ENCODE measurements around the gene FRS2. TPM values are rescaled to one million over a fixed set of nuclear protein-coding genes. Genes with fewer than 3 reads are reported as not detected.

FRS2 gene
- total and polyA plus RNA-seq, 2 donors, result 8.4 to 15.9 TPM

GRCh38 chr12:69508091-69508490, 37.9 kb downstream of the FRS2 start:
- no peaks in the 10 kb centered on the region for H3K9me3 ChIP-seq (ENCODE audit: control insufficient read depth in 2 of 2, insufficient read depth in 1 of 2, low read length in 1 of 2)
- WGBS, result 96% methylated on average over 1 of the region's 1 CpG
- H3K4me3 ChIP-seq (ENCODE audit: low read length in 2 of 2), result no peak overlapping the region
- no peaks in the 10 kb centered on the region for H3K27me3 ChIP-seq (ENCODE audit: control insufficient read depth in 2 of 2, insufficient read depth in 1 of 2, low read length in 1 of 2)
- H3K4me1 ChIP-seq (ENCODE audit: control insufficient read depth in 2 of 2, insufficient read depth in 2 of 2, low read length in 2 of 2), result peaks cover 0 to 4% of the 10 kb centered on the region in 2 donors
- no peak overlapping the region for H3K27ac ChIP-seq (ENCODE audit: low read depth in 1 of 2, low read length in 1 of 2)
- no peaks in the 10 kb centered on the region for H3K36me3 ChIP-seq (ENCODE audit: control insufficient read depth in 2 of 2, insufficient read depth in 2 of 2, low read length in 1 of 2)
- no peak for DNase-seq (ENCODE audit: low read depth in 6 of 9, low spot score in 9 of 9)

DNA sequence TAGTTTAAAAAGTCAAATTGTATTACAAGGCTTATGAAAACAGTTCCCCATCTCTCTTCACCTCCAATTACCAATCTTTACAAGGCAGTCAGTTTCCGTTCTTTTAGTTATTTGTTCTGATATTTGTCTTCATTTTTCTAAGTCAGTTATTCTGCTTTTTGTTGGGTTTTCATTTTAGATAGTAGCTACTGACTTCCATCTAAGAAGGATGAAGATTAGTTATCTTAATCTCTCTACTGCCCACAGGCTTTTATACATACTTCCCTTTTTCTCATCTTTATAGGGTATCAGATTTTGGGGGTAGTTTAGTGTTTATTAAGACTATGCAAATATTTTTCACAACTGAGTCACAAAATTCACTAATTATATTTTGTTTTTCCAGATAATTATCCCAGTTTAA, 38.4 kb downstream of the FRS2 start:
- DNase-seq (ENCODE audit: low read depth in 6 of 9, low spot score in 9 of 9), result no peak
- no peaks in the 10 kb centered on the region for H3K36me3 ChIP-seq (ENCODE audit: control insufficient read depth in 2 of 2, insufficient read depth in 2 of 2, low read length in 1 of 2)
- H3K9me3 ChIP-seq (ENCODE audit: control insufficient read depth in 2 of 2, insufficient read depth in 1 of 2, low read length in 1 of 2), result no peaks in the 10 kb centered on the region
- H3K4me1 ChIP-seq (ENCODE audit: control insufficient read depth in 2 of 2, insufficient read depth in 2 of 2, low read length in 2 of 2), result peaks cover 0 to 4% of the 10 kb centered on the region in 2 donors
- 99% methylated on average over 1 of the region's 1 CpG for WGBS
- H3K4me3 ChIP-seq (ENCODE audit: low read length in 2 of 2), result no peak overlapping the region
- no peaks in the 10 kb centered on the region for H3K27me3 ChIP-seq (ENCODE audit: control insufficient read depth in 2 of 2, insufficient read depth in 1 of 2, low read length in 1 of 2)
- H3K27ac ChIP-seq (ENCODE audit: low read depth in 1 of 2, low read length in 1 of 2), result no peak overlapping the region

DNA sequence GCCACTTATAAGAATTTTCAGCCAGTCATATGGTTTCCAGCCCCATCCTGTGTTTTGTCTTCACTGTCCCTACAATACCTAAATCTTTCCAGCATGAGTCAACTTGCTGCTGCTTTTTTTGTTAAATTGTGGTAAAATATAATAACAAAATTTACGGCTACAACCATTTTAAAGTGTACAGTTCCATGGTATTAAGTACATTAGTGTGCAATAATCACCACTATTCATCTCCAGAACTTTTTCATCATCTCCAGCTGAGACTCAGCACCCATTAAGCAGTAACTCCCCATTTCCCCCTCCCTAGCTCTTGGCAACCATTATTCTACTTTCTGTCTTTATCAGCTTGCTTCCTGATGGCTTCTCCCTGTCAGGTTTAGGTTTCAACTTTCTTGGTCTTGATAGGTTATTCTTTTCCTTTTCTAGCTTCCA, 39.1 kb downstream of the FRS2 start:
- WGBS, result 94% methylated on average over 1 of the region's 1 CpG
- Histone ChIP-seq H3K9me3 (ENCODE audit: control insufficient read depth in 2 of 2, insufficient read depth in 1 of 2, low read length in 1 of 2) (no peaks in the 10 kb centered on the region), H3K36me3 (ENCODE audit: control insufficient read depth in 2 of 2, insufficient read depth in 2 of 2, low read length in 1 of 2) (no peaks in the 10 kb centered on the region), H3K4me1 (ENCODE audit: control insufficient read depth in 2 of 2, insufficient read depth in 2 of 2, low read length in 2 of 2) (peaks cover 0 to 4% of the 10 kb centered on the region in 2 donors), H3K27ac (ENCODE audit: low read depth in 1 of 2, low read length in 1 of 2) (no peak overlapping the region), H3K4me3 (ENCODE audit: low read length in 2 of 2) (no peak overlapping the region), H3K27me3 (ENCODE audit: control insufficient read depth in 2 of 2, insufficient read depth in 1 of 2, low read length in 1 of 2) (no peaks in the 10 kb centered on the region)
- DNase-seq (ENCODE audit: low read depth in 6 of 9, low spot score in 9 of 9), result no peak

DNA sequence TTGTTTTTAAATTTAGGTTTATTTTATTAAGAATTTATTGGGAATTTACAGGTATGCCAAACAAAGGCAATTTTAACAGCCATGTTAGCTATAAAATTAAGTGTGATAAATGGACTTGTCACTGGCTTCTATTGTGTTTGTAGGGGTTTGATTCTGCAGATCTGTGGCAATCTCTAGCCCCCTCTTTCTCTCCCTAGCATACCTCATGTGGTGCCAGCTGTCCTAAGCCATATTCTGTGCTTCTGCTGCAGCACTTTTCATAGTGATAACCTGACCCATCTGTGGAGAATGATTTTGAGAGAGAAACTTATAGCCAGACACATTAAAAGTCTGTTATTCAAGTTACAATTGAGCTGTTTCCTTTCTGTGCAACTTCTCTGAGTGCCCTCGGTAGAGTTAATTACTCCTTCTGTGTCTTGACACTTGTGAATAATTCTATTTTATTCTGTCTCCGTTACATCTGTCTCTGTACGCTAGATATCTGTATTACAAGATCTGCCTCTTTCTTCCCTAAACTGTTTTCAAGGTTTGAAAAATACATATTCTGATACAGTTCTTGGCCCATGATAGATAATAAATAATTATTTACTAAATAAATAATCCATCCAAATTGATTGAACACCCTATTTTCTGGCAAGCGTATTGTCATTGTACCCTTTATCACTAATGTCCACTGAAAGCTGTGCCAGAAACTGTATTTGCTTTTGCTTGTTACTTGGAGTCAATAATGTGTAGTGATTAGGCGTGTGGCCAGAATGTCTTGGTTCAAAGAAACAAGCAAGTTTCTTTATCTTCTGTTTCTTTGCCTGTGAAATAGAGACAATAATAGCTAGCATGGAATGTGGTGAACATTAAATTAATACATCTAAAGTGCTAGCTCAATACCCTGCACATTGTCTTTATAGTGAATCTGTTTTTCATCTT, 40.0 kb downstream of the FRS2 start:
- no peaks in the 10 kb centered on the region for H3K27me3 ChIP-seq (ENCODE audit: control insufficient read depth in 2 of 2, insufficient read depth in 1 of 2, low read length in 1 of 2)
- H3K9me3 ChIP-seq (ENCODE audit: control insufficient read depth in 2 of 2, insufficient read depth in 1 of 2, low read length in 1 of 2), result no peaks in the 10 kb centered on the region
- H3K4me3 ChIP-seq (ENCODE audit: low read length in 2 of 2), result no peak overlapping the region
- no peak for DNase-seq (ENCODE audit: low read depth in 6 of 9, low spot score in 9 of 9)
- H3K36me3 ChIP-seq (ENCODE audit: control insufficient read depth in 2 of 2, insufficient read depth in 2 of 2, low read length in 1 of 2), result no peaks in the 10 kb centered on the region
- peaks cover 0 to 4% of the 10 kb centered on the region in 2 donors for H3K4me1 ChIP-seq (ENCODE audit: control insufficient read depth in 2 of 2, insufficient read depth in 2 of 2, low read length in 2 of 2)
- 93% methylated on average over 5 of the region's 5 CpGs for WGBS
- no peak overlapping the region for H3K27ac ChIP-seq (ENCODE audit: low read depth in 1 of 2, low read length in 1 of 2)

DNA sequence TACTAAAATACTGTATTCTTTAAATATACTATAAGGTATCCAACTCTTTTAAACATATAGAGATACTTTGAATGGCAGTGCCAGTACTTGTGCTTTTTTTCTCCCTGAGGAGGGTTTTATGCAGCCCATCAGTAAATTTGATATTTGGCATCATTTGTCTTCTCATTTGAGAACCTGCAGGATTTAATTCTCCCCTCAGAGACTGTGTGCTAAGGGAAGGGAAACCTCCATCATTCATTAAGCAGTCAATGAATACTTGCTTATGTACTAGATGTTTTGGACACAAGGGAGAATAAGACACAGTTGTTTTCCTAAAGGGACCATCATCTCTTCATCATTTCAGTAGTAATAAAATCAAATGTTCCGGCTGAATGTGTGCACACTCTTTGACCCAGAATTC, 40.8 kb downstream of the FRS2 start:
- no peaks in the 10 kb centered on the region for H3K36me3 ChIP-seq (ENCODE audit: control insufficient read depth in 2 of 2, insufficient read depth in 2 of 2, low read length in 1 of 2)
- no peak for DNase-seq (ENCODE audit: low read depth in 6 of 9, low spot score in 9 of 9)
- no peaks in the 10 kb centered on the region for H3K27me3 ChIP-seq (ENCODE audit: control insufficient read depth in 2 of 2, insufficient read depth in 1 of 2, low read length in 1 of 2)
- peaks cover 0 to 4% of the 10 kb centered on the region in 2 donors for H3K4me1 ChIP-seq (ENCODE audit: control insufficient read depth in 2 of 2, insufficient read depth in 2 of 2, low read length in 2 of 2)
- WGBS, result 96% methylated on average over 1 of the region's 1 CpG
- no peak overlapping the region for H3K27ac ChIP-seq (ENCODE audit: low read depth in 1 of 2, low read length in 1 of 2)
- H3K9me3 ChIP-seq (ENCODE audit: control insufficient read depth in 2 of 2, insufficient read depth in 1 of 2, low read length in 1 of 2), result no peaks in the 10 kb centered on the region
- no peak overlapping the region for H3K4me3 ChIP-seq (ENCODE audit: low read length in 2 of 2)

- DNase-seq (ENCODE audit: low read depth in 6 of 9, low spot score in 9 of 9), result peak in 3 of 9 donors; percentile 18 to 48 (median 26)
- H3K4me1 ChIP-seq (ENCODE audit: control insufficient read depth in 2 of 2, insufficient read depth in 2 of 2, low read length in 2 of 2), result peaks cover 0 to 4% of the 10 kb centered on the region in 2 donors
- WGBS, result 82% methylated on average over 6 of the region's 6 CpGs
Measured at GRCh38 chr12:69511469-69512267, 41.5 kb downstream of the FRS2 start.

DNA sequence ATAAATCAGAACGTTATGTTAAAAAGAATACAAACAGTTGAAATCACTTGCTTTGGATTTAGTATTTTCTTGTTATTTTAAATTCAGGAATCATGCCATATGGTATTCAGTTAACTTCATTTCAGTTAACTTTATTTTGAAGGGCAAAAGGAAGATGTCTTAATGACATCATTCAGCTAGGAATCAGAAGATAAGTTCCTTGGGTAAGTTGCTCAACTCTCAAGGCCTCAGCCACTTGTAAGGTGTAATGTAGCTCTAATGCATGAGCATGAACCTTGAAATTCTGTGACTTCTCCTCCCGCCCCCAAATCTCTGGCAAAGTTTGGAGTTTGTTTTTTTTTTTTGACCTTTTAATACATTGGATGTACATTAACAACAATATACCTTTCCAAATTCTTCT, 42.6 kb downstream of the FRS2 start:
- DNase-seq (ENCODE audit: low read depth in 6 of 9, low spot score in 9 of 9), result no peak
- Histone ChIP-seq H3K4me1 (ENCODE audit: control insufficient read depth in 2 of 2, insufficient read depth in 2 of 2, low read length in 2 of 2) (peaks cover 0 to 4% of the 10 kb centered on the region in 2 donors), H3K27me3 (ENCODE audit: control insufficient read depth in 2 of 2, insufficient read depth in 1 of 2, low read length in 1 of 2) (no peaks in the 10 kb centered on the region), H3K4me3 (ENCODE audit: low read length in 2 of 2) (no peak overlapping the region), H3K9me3 (ENCODE audit: control insufficient read depth in 2 of 2, insufficient read depth in 1 of 2, low read length in 1 of 2) (no peaks in the 10 kb centered on the region), H3K27ac (ENCODE audit: low read depth in 1 of 2, low read length in 1 of 2) (no peak overlapping the region), H3K36me3 (ENCODE audit: control insufficient read depth in 2 of 2, insufficient read depth in 2 of 2, low read length in 1 of 2) (no peaks in the 10 kb centered on the region)
- WGBS, result 97% methylated on average over 2 of the region's 2 CpGs

More at GRCh38 chr12:69511469-69512267, 41.5 kb downstream of the FRS2 start:
- H3K4me3 ChIP-seq (ENCODE audit: low read length in 2 of 2), result no peak overlapping the region
- H3K27ac ChIP-seq (ENCODE audit: low read depth in 1 of 2, low read length in 1 of 2), result no peak overlapping the region
- no peaks in the 10 kb centered on the region for H3K9me3 ChIP-seq (ENCODE audit: control insufficient read depth in 2 of 2, insufficient read depth in 1 of 2, low read length in 1 of 2)
- H3K36me3 ChIP-seq (ENCODE audit: control insufficient read depth in 2 of 2, insufficient read depth in 2 of 2, low read length in 1 of 2), result no peaks in the 10 kb centered on the region
- H3K27me3 ChIP-seq (ENCODE audit: control insufficient read depth in 2 of 2, insufficient read depth in 1 of 2, low read length in 1 of 2), result no peaks in the 10 kb centered on the region

DNA sequence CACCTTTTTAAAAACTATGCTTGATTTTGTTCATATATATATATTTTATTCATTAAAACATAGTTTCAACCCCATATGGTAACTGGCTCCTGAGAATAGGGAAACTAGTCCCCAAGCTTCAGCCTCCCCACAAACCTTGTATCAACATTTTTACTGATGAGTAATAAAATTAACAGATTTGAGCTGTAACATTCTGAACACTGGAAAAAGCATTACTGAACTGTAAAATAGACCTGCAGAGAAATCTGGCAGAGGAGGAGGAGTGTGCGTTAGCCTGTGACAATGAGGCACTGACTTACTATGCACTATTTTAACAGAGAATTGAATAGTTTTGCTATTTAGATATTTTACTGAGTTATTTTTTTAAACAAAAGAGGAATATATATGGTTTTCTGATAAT, 43.1 kb downstream of the FRS2 start:
- no peak overlapping the region for H3K4me3 ChIP-seq (ENCODE audit: low read length in 2 of 2)
- H3K27me3 ChIP-seq (ENCODE audit: control insufficient read depth in 2 of 2, insufficient read depth in 1 of 2, low read length in 1 of 2), result no peaks in the 10 kb centered on the region
- H3K36me3 ChIP-seq (ENCODE audit: control insufficient read depth in 2 of 2, insufficient read depth in 2 of 2, low read length in 1 of 2), result no peaks in the 10 kb centered on the region
- H3K4me1 ChIP-seq (ENCODE audit: control insufficient read depth in 2 of 2, insufficient read depth in 2 of 2, low read length in 2 of 2), result peaks cover 0 to 4% of the 10 kb centered on the region in 2 donors
- H3K9me3 ChIP-seq (ENCODE audit: control insufficient read depth in 2 of 2, insufficient read depth in 1 of 2, low read length in 1 of 2), result no peaks in the 10 kb centered on the region
- no peak overlapping the region for H3K27ac ChIP-seq (ENCODE audit: low read depth in 1 of 2, low read length in 1 of 2)
- WGBS, result 96% methylated on average over 1 of the region's 1 CpG
- no peak for DNase-seq (ENCODE audit: low read depth in 6 of 9, low spot score in 9 of 9)

DNA sequence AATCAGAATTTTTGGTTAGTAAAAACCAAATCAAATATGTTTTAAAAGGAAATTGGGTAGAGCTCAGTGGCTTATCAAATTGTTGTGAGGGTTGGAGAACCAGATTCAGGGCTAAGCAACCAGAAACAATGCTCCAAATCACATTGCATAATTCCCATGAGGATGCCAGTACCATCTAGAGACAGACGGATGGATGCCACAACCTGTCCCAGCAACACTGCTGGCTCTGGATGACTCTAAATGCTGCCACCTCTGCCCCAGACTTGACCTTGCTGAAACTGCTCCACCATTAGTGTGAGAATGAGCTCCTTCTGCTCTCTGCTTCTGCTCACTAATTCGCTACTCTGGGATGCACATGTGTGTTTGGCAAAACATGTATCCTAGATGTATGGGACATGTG, 43.9 kb downstream of the FRS2 start:
- Histone ChIP-seq H3K4me3 (ENCODE audit: low read length in 2 of 2) (no peak overlapping the region), H3K27ac (ENCODE audit: low read depth in 1 of 2, low read length in 1 of 2) (no peak overlapping the region), H3K36me3 (ENCODE audit: control insufficient read depth in 2 of 2, insufficient read depth in 2 of 2, low read length in 1 of 2) (no peaks in the 10 kb centered on the region), H3K4me1 (ENCODE audit: control insufficient read depth in 2 of 2, insufficient read depth in 2 of 2, low read length in 2 of 2) (peaks cover 0 to 4% of the 10 kb centered on the region in 2 donors), H3K27me3 (ENCODE audit: control insufficient read depth in 2 of 2, insufficient read depth in 1 of 2, low read length in 1 of 2) (no peaks in the 10 kb centered on the region), H3K9me3 (ENCODE audit: control insufficient read depth in 2 of 2, insufficient read depth in 1 of 2, low read length in 1 of 2) (no peaks in the 10 kb centered on the region)
- WGBS, result 99% methylated on average over 2 of the region's 2 CpGs
- DNase-seq (ENCODE audit: low read depth in 6 of 9, low spot score in 9 of 9), result no peak
